Suprapubic skin (tissue), 4 donors: ENCODE data around the gene PTAR1. TPM values are rescaled to one million over a fixed set of nuclear protein-coding genes. Genes with fewer than 3 reads are reported as not detected.

ENCODE experiments used
- DNase-seq, 2 donors: peaks; one replicate each; pipeline ENCODE4 v3.0.0-alpha.2; 2019; ENCODE audit warnings: low spot score in 2 of 2
- H3K27ac ChIP-seq: fragments of 200-600 bp; sonication (generic); one replicate; pipeline ENCODE4 v1.5.1; 2019
- H3K27me3 ChIP-seq: fragments of 200-600 bp; sonication (generic); one replicate; pipeline ENCODE4 v1.5.1; 2019
- H3K36me3 ChIP-seq: fragments of 200-600 bp; sonication (generic); one replicate; pipeline ENCODE4 v1.5.1; 2019
- H3K4me1 ChIP-seq: fragments of 200-600 bp; sonication (generic); one replicate; pipeline ENCODE4 v1.5.1; 2019
- H3K4me3 ChIP-seq: fragments of 200-600 bp; sonication (generic); one replicate; pipeline ENCODE4 v1.5.1; 2019; ENCODE audit warnings: mild to moderate bottlenecking
- H3K9me3 ChIP-seq: fragments of 200-600 bp; sonication (generic); one replicate; pipeline ENCODE4 v1.5.1; 2019
- EP300 ChIP-seq: sonication (generic); formaldehyde crosslinking; IDR thresholded peaks from one replicate; pipeline ENCODE4 v1.6.1; 2017; ENCODE audit warnings: antibody characterized with exemption
- POLR2A ChIP-seq, 2 donors: fragments of 450-650 bp; IDR thresholded peaks; one replicate each; pipeline ENCODE4 v1.6.1; 2017; ENCODE audit warnings: antibody characterized with exemption in 2 of 2, mild to moderate bottlenecking in 2 of 2, moderate library complexity in 2 of 2
- POLR2AphosphoS5 ChIP-seq, 3 donors: sonication (generic); formaldehyde crosslinking; IDR thresholded peaks; one replicate each; pipeline ENCODE4 v1.6.1; 2017; ENCODE audit warnings: antibody characterized with exemption in 3 of 3
- WGBS: methylation state at CpG from one replicate; pipeline ENCODE4 v1.1.5; 2018; 5-methylcytosine and 5-hydroxymethylcytosine counted together
- total RNA-seq, 4 donors: library from RNA; depleted of rRNA; stranded (reverse); fragments of >200 nt; gene quantifications; one replicate each; pipeline ENCODE4 v1.1.0, GENCODE V29; 2016
- TF ChIP-seq, protein P1 (sequence below), 2 donors: fragments of 200-600 bp in 1 of 2; fragments of 450-650 bp in 1 of 2; sonication (generic) in 1 of 2; IDR thresholded peaks; one replicate each; pipeline ENCODE4 v1.5.1; 2016 to 2019; ENCODE audit warnings: antibody characterized with exemption in 2 of 2, mild to moderate bottlenecking in 1 of 2, moderate library complexity in 1 of 2

The PTAR1 gene
- total RNA-seq, 4 donors from 2014 or later, result 44.3 to 108 (median 54.6) TPM

DNA sequence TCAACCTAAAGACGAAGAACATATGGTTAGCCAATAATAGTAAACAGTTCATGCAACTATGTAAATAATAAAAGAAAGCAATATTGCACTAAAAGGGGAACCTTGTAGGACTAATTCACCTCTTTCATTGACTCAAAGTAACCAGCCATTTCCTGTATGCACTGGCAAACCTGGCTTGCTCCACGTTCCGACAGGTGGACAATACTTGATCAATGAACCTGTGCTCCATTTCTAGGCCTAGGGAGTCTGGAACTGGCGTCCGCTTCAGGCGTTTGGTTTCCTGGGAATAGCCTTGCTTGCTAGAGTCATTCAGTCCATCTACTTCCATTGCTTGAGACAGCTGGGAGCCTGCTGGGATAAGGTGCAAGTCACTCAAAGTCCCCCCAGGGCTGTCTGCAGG, 41.6 kb downstream of the PTAR1 start:
- Histone ChIP-seq H3K36me3 (peaks cover 35% of the 10 kb centered on the region), H3K27me3 (no peaks in the 10 kb centered on the region), H3K27ac (no peak overlapping the region), H3K4me3 (no peak overlapping the region), H3K4me1 (no peaks in the 10 kb centered on the region), H3K9me3 (no peaks in the 10 kb centered on the region)
- WGBS, result 97% methylated on average over 6 of the region's 6 CpGs
- DNase-seq, result no peak
- TF ChIP-seq POLR2A (IDR thresholded peaks at IDR 0.05) (no peak), EP300 (no peak), POLR2AphosphoS5 (IDR thresholded peaks at IDR 0.05) (no peak)

- H3K4me3 ChIP-seq, result no peak overlapping the region
- H3K4me1 ChIP-seq, result no peaks in the 10 kb centered on the region
- H3K27ac ChIP-seq, result no peak overlapping the region
- 98% methylated on average over 1 of the region's 1 CpG for WGBS
- H3K36me3 ChIP-seq, result peaks cover 23% of the 10 kb centered on the region
- H3K27me3 ChIP-seq, result no peaks in the 10 kb centered on the region
- DNase-seq, result no peak
- TF ChIP-seq POLR2A (IDR thresholded peaks at IDR 0.05) (no peak), EP300 (no peak), POLR2AphosphoS5 (IDR thresholded peaks at IDR 0.05) (no peak)
- TF ChIP-seq, protein P1, sequence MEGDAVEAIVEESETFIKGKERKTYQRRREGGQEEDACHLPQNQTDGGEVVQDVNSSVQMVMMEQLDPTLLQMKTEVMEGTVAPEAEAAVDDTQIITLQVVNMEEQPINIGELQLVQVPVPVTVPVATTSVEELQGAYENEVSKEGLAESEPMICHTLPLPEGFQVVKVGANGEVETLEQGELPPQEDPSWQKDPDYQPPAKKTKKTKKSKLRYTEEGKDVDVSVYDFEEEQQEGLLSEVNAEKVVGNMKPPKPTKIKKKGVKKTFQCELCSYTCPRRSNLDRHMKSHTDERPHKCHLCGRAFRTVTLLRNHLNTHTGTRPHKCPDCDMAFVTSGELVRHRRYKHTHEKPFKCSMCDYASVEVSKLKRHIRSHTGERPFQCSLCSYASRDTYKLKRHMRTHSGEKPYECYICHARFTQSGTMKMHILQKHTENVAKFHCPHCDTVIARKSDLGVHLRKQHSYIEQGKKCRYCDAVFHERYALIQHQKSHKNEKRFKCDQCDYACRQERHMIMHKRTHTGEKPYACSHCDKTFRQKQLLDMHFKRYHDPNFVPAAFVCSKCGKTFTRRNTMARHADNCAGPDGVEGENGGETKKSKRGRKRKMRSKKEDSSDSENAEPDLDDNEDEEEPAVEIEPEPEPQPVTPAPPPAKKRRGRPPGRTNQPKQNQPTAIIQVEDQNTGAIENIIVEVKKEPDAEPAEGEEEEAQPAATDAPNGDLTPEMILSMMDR (IDR thresholded peaks at IDR 0.05), result no peak
- H3K9me3 ChIP-seq, result no peaks in the 10 kb centered on the region
Measured at GRCh38 chr9:69715825-69716224, 44.0 kb downstream of the PTAR1 start.

GRCh38 chr9:69715096-69715495, 44.7 kb downstream of the PTAR1 start:
- Histone ChIP-seq H3K27me3 (no peaks in the 10 kb centered on the region), H3K9me3 (no peaks in the 10 kb centered on the region), H3K4me3 (no peak overlapping the region), H3K27ac (no peak overlapping the region), H3K4me1 (no peaks in the 10 kb centered on the region), H3K36me3 (peaks cover 17% of the 10 kb centered on the region)
- WGBS, result 94% methylated on average over 3 of the region's 3 CpGs
- TF ChIP-seq, protein P1 (IDR thresholded peaks at IDR 0.05), result no peak
- TF ChIP-seq POLR2A (IDR thresholded peaks at IDR 0.05), result no peak
- no peak for TF ChIP-seq POLR2AphosphoS5 (IDR thresholded peaks at IDR 0.05)
- TF ChIP-seq EP300, result no peak
- DNase-seq, result no peak

DNA sequence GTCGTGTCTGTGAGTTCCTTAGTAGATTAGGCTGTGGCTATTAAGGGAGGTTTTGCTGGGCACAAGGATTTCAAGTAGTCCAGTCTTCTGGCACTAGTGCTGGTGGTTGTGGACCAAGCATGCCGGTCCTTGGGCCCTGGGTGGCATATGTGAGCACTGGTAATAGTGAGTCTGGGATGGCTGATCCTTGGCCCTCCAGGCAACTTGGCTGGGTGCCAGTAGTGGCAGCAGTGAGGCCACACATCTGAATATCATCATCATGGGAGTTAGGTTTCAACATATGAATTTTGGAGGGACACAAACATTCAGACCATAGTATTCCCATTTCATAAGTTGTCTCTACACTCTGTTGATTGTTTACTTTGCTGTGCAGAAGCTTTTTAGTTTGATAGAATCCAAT, 62.3 kb downstream of the PTAR1 start:
- 100% methylated on average over 2 of the region's 2 CpGs for WGBS

GRCh38 chr9:69696802-69697201, 63.0 kb downstream of the PTAR1 start:
- 97% methylated on average over 2 of the region's 2 CpGs for WGBS
- TF ChIP-seq, protein P1 (IDR thresholded peaks at IDR 0.05), result no peak
- TF ChIP-seq POLR2A (IDR thresholded peaks at IDR 0.05) (no peak), POLR2AphosphoS5 (IDR thresholded peaks at IDR 0.05) (no peak), EP300 (no peak)
- Histone ChIP-seq H3K9me3 (peaks cover 20% of the 10 kb centered on the region), H3K4me3 (no peak overlapping the region), H3K36me3 (no peaks in the 10 kb centered on the region), H3K4me1 (no peaks in the 10 kb centered on the region), H3K27ac (no peak overlapping the region), H3K27me3 (no peaks in the 10 kb centered on the region)
- DNase-seq, result no peak

More for the DNA sequence above, 62.3 kb downstream of the PTAR1 start:
- DNase-seq, result no peak
- Histone ChIP-seq H3K27ac (no peak overlapping the region), H3K36me3 (no peaks in the 10 kb centered on the region), H3K9me3 (peaks cover 20% of the 10 kb centered on the region), H3K4me1 (no peaks in the 10 kb centered on the region), H3K27me3 (no peaks in the 10 kb centered on the region), H3K4me3 (no peak overlapping the region)
- TF ChIP-seq, protein P1 (IDR thresholded peaks at IDR 0.05), result no peak
- no peak for TF ChIP-seq POLR2A (IDR thresholded peaks at IDR 0.05)
- TF ChIP-seq POLR2AphosphoS5 (IDR thresholded peaks at IDR 0.05), result no peak
- no peak for TF ChIP-seq EP300

DNA sequence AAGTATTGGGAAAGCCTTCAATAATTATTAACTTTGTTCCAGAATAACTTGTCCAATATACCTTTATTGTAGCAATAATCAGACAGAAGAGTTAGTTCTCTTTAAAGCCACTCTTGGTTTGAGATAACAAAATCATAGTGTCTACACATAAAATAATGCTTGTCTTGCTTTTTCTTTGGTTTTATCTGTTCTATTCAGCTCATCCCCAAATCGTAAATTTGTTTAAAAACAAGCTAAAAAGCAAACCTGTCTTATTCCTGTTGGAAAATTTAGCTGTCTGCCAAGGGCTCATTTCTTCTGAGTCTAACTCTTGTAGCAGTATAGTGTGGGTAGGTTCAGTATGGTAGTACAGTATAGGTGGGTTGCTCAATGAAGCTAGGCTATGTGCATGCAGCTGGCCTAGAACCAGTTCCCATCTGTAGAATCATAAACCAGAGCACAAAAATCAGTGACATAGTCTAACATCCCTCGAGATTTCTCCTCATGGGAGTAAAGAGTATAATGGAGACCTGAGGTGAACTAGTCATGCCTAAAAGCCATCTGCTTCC, 69.7 kb downstream of the PTAR1 start:
- 68% methylated on average over 2 of the region's 2 CpGs for WGBS
- DNase-seq, result no peak
- Histone ChIP-seq H3K27me3 (no peaks in the 10 kb centered on the region), H3K9me3 (no peaks in the 10 kb centered on the region), H3K27ac (no peak overlapping the region), H3K36me3 (no peaks in the 10 kb centered on the region), H3K4me3 (no peak overlapping the region), H3K4me1 (no peaks in the 10 kb centered on the region)
- TF ChIP-seq POLR2A (IDR thresholded peaks at IDR 0.05), result no peak
- TF ChIP-seq, protein P1 (IDR thresholded peaks at IDR 0.05), result no peak
- no peak for TF ChIP-seq EP300
- no peak for TF ChIP-seq POLR2AphosphoS5 (IDR thresholded peaks at IDR 0.05)
